ENCODE data around the gene SEMA5A.

Gene SEMA5A

GRCh38 chr5:9091896-9092662, 453.8 kb downstream of the SEMA5A start:
- no peak for DNase-seq

- no peak for DNase-seq
Measured at GRCh38 chr5:9090381-9091026, 455.4 kb downstream of the SEMA5A start.

GRCh38 chr5:9089893-9090292, 456.0 kb downstream of the SEMA5A start:
- no peak for DNase-seq

- DNase-seq = no peak
Measured at GRCh38 chr5:9082996-9083395, 462.9 kb downstream of the SEMA5A start.

DNA sequence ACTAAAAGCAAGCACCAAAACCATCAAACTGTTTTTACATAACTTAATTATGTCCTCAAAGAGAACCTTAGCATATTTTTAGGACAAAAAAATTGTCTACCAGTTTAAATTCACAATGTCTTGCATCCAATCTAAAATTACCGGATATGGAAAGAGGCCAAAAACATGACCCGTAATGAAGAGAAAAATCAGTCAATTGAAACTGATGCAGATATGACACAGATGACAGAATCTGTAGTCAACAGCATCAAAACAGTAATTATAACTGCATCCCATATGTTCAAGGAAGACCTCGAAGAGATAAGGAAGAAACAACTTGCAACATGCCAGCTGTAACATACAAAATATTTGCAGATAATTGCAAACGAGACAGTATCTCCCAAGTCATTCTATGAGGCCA, 473.2 kb downstream of the SEMA5A start:
- no peak for DNase-seq

GRCh38 chr5:9071524-9071923, 474.4 kb downstream of the SEMA5A start:
- no peak for DNase-seq

- DNase-seq = no peak
Measured at GRCh38 chr5:9071074-9071473, 474.8 kb downstream of the SEMA5A start.

- no peak for DNase-seq
Measured at GRCh38 chr5:9069650-9070049, 476.2 kb downstream of the SEMA5A start.

DNA sequence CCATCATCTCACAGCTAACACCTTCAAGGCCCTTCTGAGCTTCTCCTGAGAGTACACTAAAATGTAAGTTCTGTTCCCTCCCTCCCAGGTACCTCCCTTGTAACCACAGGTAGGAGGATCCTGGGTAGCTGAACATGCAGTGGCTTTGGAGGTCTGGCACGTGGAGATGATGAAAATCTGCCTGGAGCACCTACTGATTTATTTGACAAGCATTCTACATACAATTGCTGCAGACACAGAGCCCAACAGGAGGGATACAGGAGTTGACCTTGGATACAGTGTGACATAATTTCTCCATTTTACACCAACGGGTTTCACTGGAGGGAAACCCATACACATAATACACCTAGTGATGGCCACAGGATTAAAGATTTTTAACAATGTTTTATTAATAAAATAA, 478.7 kb downstream of the SEMA5A start:
- no peak for DNase-seq

- DNase-seq = no peak
Measured at GRCh38 chr5:9066349-9066748, 479.5 kb downstream of the SEMA5A start.

GRCh38 chr5:9063615-9064245, 482.1 kb downstream of the SEMA5A start:
- no peak for DNase-seq

- no peak for DNase-seq
Measured at GRCh38 chr5:9062873-9063272, 483.0 kb downstream of the SEMA5A start.

DNA sequence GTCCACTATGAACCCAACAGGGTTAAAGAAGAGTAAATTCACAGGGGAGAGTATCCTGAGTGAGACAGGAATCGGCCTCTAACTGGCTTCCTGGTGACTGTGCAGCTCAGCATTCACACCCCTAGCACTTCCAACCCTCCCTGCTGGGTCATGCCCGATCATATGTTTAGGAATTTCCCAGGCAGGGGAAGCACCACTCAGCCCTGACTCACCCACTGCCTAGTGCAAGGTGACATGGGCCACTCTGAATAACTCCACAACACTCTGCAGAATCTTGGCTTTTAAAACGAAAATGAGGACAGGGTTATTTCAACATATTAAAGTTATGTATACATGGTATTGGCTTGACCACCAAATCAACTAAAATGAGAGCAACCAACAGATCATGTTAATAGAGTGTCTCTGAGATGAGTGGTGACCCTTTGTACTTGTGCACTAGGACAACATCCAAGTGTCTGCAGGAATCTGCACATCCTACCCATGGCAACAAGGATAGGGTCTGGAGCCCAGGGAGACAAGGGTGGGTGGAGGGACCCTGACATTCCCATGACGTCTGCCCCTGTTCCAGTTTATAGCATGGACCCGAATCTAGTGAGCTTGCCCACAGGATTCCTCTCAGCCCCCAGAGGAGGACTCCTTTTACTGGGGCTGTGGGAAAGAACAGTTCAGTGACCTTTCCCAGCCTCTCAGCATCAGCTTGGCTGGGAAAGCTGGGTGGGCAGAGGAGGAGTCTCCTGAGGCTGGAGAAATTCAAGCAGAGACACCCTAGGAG, 485.8 kb downstream of the SEMA5A start:
- no peak for DNase-seq

GRCh38 chr5:9058666-9059065, 487.2 kb downstream of the SEMA5A start:
- no peak for DNase-seq

DNA sequence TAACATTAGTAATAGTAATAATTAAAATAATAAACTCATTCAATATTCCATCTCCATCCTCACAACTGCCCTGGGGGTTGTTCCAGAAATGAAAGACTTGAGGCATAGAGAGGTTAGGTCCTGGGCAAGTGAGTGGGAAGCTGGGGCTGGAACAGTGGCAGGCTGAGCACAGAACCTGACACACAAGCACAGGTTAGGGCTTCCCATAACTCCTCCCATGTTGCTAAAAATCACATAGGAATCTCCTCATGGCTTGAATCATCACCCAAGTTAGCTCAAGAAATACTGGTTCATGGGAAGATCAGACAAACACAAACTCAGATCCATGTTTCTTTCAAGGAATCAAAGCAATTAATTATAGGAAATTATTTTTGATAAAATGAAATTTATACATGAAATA, 487.7 kb downstream of the SEMA5A start:
- no peak for DNase-seq

GRCh38 chr5:9057406-9058000, 488.4 kb downstream of the SEMA5A start:
- no peak for DNase-seq

DNA sequence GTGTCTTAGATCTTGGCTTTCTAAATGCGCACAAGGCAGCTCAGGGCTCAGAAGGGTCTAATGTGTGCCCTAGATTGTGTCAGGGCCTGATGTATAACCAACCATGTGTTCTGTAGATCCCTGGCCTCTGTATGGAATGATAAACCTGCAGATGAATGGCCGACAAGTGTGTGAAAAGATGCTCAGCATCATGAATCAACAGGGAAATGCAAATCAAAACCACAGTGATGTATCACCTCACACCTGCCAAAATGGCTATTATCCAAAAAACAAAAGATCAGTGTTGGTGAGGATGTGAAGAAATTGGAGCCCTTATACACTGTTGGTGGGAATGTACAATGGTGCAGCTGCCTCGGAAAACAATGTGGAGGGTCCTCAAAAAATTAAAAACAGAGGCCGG, 489.8 kb downstream of the SEMA5A start:
- DNase-seq = no peak

GRCh38 chr5:9054821-9055589, 490.9 kb downstream of the SEMA5A start:
- DNase-seq = no peak

GRCh38 chr5:9054322-9054721, 491.6 kb downstream of the SEMA5A start:
- DNase-seq = no peak

DNA sequence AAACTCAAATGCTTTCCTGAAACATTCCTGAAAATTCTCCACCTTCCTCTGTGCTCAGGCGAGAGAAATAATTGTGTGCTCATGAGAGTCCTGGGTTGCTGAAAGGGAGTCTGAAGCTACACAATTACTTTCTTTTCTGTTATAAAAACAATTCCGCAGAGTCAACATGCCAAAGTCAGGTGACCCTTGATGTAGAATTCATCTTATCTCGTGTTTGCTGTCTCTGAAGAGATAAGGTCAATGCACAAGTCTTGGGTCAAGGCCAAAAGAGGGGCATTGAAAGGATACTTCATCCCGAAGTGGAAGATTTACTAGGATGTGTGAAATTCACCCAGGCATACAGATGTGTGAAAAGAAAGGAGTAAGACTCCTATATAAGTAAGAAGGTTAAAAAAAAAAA, 493.5 kb downstream of the SEMA5A start:
- DNase-seq = no peak

GRCh38 chr5:9051779-9052178, 494.1 kb downstream of the SEMA5A start:
- no peak for DNase-seq

- DNase-seq = no peak
Measured at GRCh38 chr5:9047932-9048331, 497.9 kb downstream of the SEMA5A start.

All from activated gamma-delta T cell treated with Interleukin-2 at 50 U/mL for 16 hours (primary cell).